OCI-LY3 (cell line): ENCODE data around the gene YY1.

Source experiments
- H2AFZ ChIP-seq: fragments of 200-600, 300-600 bp; shearing (Covaris generic); 2 replicates; pipeline ENCODE4 v1.6.0; 2014; ENCODE audit warnings: antibody characterized with exemption, low read depth, low read length
- H3K27ac ChIP-seq: fragments of 200-600, 300-600 bp; sonication (generic); 2 replicates; pipeline ENCODE4 v1.5.1; 2014; ENCODE audit warnings: mild to moderate bottlenecking, low read length, moderate library complexity, mixed read lengths
- H3K27me3 ChIP-seq: fragments of 200-600, 300-600 bp; sonication (generic); 2 replicates; pipeline ENCODE4 v1.6.1; 2014; ENCODE audit warnings: low read depth, low read length, mixed read lengths
- H3K36me3 ChIP-seq: fragments of 200-600, 300-600 bp; sonication (generic); replicated peaks from 2 replicates; pipeline ENCODE3; 2014; ENCODE audit warnings: low read depth, low read length, mixed read lengths
- H3K4me1 ChIP-seq: fragments of 300-600, 200-600 bp; sonication (generic); 2 replicates; pipeline ENCODE4 v1.6.1; 2014; ENCODE audit warnings: low read length, mixed read lengths
- H3K4me2 ChIP-seq: fragments of 200-600, 300-600 bp; sonication (generic); 2 replicates; pipeline ENCODE4 v1.6.1; 2014; ENCODE audit warnings: low read length, mixed read lengths
- H3K4me3 ChIP-seq: fragments of 300-600, 200-600 bp; sonication (generic); 2 replicates; pipeline ENCODE4 v1.5.1; 2014; ENCODE audit warnings: antibody characterized with exemption, mild to moderate bottlenecking, low read length, moderate library complexity
- H3K79me2 ChIP-seq: fragments of 300-600, 200-600 bp; shearing (Covaris generic); 2 replicates; pipeline ENCODE4 v1.6.1; 2014; ENCODE audit warnings: mild to moderate bottlenecking, low read length, mixed read lengths
- H3K9ac ChIP-seq: fragments of 300-600, 200-600 bp; shearing (Covaris generic); 2 replicates; pipeline ENCODE4 v1.6.0; 2014; ENCODE audit warnings: mild to moderate bottlenecking, low read length, moderate library complexity
- H3K9me3 ChIP-seq: fragments of 200-600, 300-600 bp; shearing (Covaris generic); 2 replicates; pipeline ENCODE4 v1.6.1; 2014; ENCODE audit warnings: low read length, mixed read lengths; ENCODE audit not compliant: insufficient read depth
- H4K20me1 ChIP-seq: fragments of 200-600, 300-600 bp; sonication (generic); 2 replicates; pipeline ENCODE4 v1.6.1; 2016; ENCODE audit warnings: low read length, mixed read lengths; ENCODE audit not compliant: insufficient read depth
- EZH2phosphoT487 ChIP-seq: fragments of 200-600 bp; shearing (Covaris generic); IDR thresholded peaks from 2 replicates; pipeline ENCODE4 v1.6.1; 2018; ENCODE audit warnings: antibody characterized with exemption, mixed run types, low read depth
- TF ChIP-seq, protein P1 (sequence below): fragments of 200-600, 300-600 bp; sonication (generic); IDR thresholded peaks from 2 replicates; pipeline ENCODE4 v1.5.1; 2014; ENCODE audit warnings: antibody characterized with exemption, low read length, low read depth

Gene YY1

DNA sequence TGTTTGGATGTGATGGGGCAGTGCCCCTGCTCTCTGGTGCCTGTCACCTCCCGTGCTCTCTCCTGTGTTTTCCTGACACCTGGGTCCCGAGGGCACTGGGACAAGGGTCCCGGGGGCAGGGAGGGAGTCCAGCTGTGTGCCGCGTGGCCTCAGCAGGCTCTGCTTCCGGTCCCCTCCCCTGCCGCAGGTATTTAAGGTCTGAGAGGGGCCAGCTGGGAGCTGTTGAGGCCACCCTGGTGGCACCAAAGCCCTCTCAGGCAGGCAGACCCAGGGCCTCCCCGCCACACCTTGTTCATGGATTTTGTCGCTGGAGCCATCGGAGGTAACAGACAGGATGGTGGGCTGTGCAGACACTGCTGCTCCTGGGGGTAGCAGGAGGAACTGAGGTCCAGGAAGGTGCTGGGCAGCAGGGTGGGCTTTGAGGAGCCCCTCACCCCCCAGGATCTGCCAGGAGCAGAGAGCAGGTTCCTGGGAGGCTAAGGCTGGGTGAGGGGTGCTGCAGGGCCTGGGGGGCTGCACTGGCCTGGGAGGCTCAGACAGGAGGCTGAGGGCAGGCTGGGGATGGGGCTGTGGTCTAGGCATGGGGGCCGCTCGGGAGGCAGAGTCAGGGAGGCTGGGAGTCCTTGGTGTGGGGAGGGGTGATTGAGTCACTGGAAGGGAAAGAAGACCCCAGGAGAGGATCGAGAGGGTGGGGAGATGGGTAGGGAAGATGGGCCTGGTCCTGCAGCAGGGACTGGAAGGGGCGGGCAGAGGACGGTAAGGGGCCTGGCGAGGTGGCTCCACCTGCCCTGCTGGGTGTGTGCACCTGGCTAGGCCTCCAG is 84.4 kb downstream of the YY1 start, which contains the start of gene SLC25A47:
Gene SLC25A47 (plus strand): TSS at position 219 of the 821 bp plus-strand sequence. CDS start 76 bp downstream, at position 295.
- TF ChIP-seq, protein P1, sequence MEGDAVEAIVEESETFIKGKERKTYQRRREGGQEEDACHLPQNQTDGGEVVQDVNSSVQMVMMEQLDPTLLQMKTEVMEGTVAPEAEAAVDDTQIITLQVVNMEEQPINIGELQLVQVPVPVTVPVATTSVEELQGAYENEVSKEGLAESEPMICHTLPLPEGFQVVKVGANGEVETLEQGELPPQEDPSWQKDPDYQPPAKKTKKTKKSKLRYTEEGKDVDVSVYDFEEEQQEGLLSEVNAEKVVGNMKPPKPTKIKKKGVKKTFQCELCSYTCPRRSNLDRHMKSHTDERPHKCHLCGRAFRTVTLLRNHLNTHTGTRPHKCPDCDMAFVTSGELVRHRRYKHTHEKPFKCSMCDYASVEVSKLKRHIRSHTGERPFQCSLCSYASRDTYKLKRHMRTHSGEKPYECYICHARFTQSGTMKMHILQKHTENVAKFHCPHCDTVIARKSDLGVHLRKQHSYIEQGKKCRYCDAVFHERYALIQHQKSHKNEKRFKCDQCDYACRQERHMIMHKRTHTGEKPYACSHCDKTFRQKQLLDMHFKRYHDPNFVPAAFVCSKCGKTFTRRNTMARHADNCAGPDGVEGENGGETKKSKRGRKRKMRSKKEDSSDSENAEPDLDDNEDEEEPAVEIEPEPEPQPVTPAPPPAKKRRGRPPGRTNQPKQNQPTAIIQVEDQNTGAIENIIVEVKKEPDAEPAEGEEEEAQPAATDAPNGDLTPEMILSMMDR: no peak
- no peak for TF ChIP-seq EZH2phosphoT487
- Histone ChIP-seq H2AFZ (no peak within 1 kb of the TSS), H3K79me2 (no peaks in the 10 kb centered on the region)

DNA sequence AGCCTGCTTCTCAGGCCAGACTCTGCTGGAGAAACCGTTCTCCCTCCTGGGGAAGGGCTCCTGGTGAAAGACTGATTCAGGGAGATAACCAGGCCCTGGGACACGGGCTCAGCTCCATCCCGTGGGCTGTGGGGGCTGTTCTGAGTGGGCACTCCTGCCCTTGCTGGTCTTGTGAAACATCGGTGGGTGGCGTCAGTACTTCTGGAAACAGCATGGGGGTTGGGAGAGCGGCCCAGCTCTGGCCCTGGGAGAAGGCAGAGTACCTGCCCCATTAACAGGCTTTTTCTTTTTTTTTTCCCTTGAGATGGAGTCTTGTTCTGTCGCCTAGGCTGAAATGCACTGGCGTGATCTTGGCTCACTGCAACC is 85.0 kb downstream of the YY1 start:
- Histone ChIP-seq H3K27me3 (no peaks in the 10 kb centered on the region), H3K4me1 (no peaks in the 10 kb centered on the region), H3K9me3 (no peaks in the 10 kb centered on the region), H2AFZ (no peak overlapping the region), H3K4me2 (no peak overlapping the region), H3K9ac (no peak overlapping the region), H3K79me2 (no peaks in the 10 kb centered on the region), H3K27ac (no peak overlapping the region), H4K20me1 (no peaks in the 10 kb centered on the region), H3K36me3 (no peaks in the 10 kb centered on the region), H3K4me3 (no peak overlapping the region)
- no peak for TF ChIP-seq EZH2phosphoT487
- TF ChIP-seq, protein P1: no peak

More for the DNA sequence above, 84.4 kb downstream of the YY1 start, which contains the start of gene SLC25A47:
- Histone ChIP-seq H3K27me3 (no peaks in the 10 kb centered on the region), H3K4me1 (0 out of 2 replicates have a peak, but pooled peaks cover 1% of the 10 kb centered on the region), H4K20me1 (no peaks in the 10 kb centered on the region), H3K36me3 (no peaks in the 10 kb centered on the region), H3K9ac (no peak within 1 kb of the TSS), H3K4me2 (no peak within 1 kb of the TSS), H3K27ac (no peak within 1 kb of the TSS), H3K4me3 (no peak within 1 kb of the TSS), H3K9me3 (no peaks in the 10 kb centered on the region)

GRCh38 chr14:100325231-100325632 is 86.3 kb downstream of the YY1 start:
- no peak overlapping the region for H3K27ac ChIP-seq
- no peak overlapping the region for H2AFZ ChIP-seq

DNA sequence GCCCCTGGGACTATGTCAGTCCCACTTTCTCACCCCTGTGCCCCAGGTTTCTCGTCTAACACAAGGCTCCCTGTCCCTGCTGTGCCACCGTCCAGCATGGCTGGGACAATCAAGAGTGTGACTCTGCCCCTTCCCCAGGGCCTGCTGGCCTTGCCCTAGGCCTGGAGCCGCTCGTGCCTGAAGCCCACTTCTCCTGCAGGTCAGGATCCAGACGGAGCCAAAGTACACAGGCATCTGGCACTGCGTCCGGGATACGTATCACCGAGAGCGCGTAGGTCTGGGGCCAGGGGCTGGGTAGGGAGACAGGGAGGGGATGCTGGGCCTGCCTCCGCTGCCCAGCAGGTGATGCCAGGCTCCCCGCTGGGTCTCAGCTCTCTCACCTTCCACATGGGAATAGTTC is 87.0 kb downstream of the YY1 start:
- no peaks in the 10 kb centered on the region for H3K36me3 ChIP-seq
- no peak overlapping the region for H3K4me3 ChIP-seq
- H3K27me3 ChIP-seq: no peaks in the 10 kb centered on the region
- no peaks in the 10 kb centered on the region for H3K9me3 ChIP-seq
- no peak for TF ChIP-seq EZH2phosphoT487
- TF ChIP-seq, protein P1: no peak
- H2AFZ ChIP-seq: no peak overlapping the region
- H3K9ac ChIP-seq: no peak overlapping the region
- no peaks in the 10 kb centered on the region for H3K79me2 ChIP-seq
- no peak overlapping the region for H3K27ac ChIP-seq
- H4K20me1 ChIP-seq: no peaks in the 10 kb centered on the region
- no peaks in the 10 kb centered on the region for H3K4me1 ChIP-seq
- no peak overlapping the region for H3K4me2 ChIP-seq

More at GRCh38 chr14:100325231-100325632, 86.3 kb downstream of the YY1 start:
- no peaks in the 10 kb centered on the region for H3K27me3 ChIP-seq
- H3K4me3 ChIP-seq: no peak overlapping the region
- no peaks in the 10 kb centered on the region for H4K20me1 ChIP-seq
- TF ChIP-seq, protein P1: no peak
- TF ChIP-seq EZH2phosphoT487: no peak
- H3K79me2 ChIP-seq: no peaks in the 10 kb centered on the region
- no peaks in the 10 kb centered on the region for H3K9me3 ChIP-seq
- H3K36me3 ChIP-seq: no peaks in the 10 kb centered on the region
- no peak overlapping the region for H3K9ac ChIP-seq
- no peak overlapping the region for H3K4me2 ChIP-seq
- no peaks in the 10 kb centered on the region for H3K4me1 ChIP-seq
